H1 (cell line): Measurements from ENCODE around the gene KTN1. TPM values are rescaled to one million over a fixed set of nuclear protein-coding genes. Genes with fewer than 3 reads are reported as not detected.

Experiments
- CTCF ChIA-PET: fragments of 300-600 bp; sonication (Branson Sonifier 250); formaldehyde crosslinking; loops from one replicate; lab custom pipeline; 2021; ENCODE audit not compliant: partially characterized antibody; lab: Charles Lee
- POLR2A ChIA-PET: fragments of 300-600 bp; sonication (Branson Sonifier 250); formaldehyde crosslinking; loops from one replicate; lab custom pipeline; 2021; ENCODE audit warnings: inconsistent platforms; ENCODE audit not compliant: partially characterized antibody; lab: Charles Lee
- DNase-seq, 2 experiments: peaks; one replicate each; pipeline versions ENCODE4 v3.0.0 to v3.0.0-alpha.2; 2010 to 2022; ENCODE audit warnings: low spot score in 2 of 2, low read depth in 1 of 2, mixed read lengths in 1 of 2
- FAIRE-seq: peaks from 2 replicates; lab custom pipeline; 2011; peaks lifted over from hg19 to GRCh38; lab: Jason Lieb, UNC
- H2AFZ ChIP-seq: 2 replicates; pipeline ENCODE4 v1.8.1; 2012; ENCODE audit warnings: low read length, inconsistent platforms
- H2AK5ac ChIP-seq: 2 replicates; pipeline ENCODE4 v1.6.1; 2013; ENCODE audit warnings: low read depth, low read length
- H2BK120ac ChIP-seq: replicated peaks from 2 replicates; pipeline ENCODE3; 2013; ENCODE audit warnings: low read depth, low read length, inconsistent platforms
- H2BK12ac ChIP-seq: 2 replicates; pipeline ENCODE4 v1.6.1; 2013; ENCODE audit warnings: low read depth, low read length
- H2BK15ac ChIP-seq: 2 replicates; pipeline ENCODE4 v1.6.1; 2013; ENCODE audit warnings: low read length
- H2BK20ac ChIP-seq: 2 replicates; pipeline ENCODE4 v1.6.1; 2013; ENCODE audit warnings: low read length
- H2BK5ac ChIP-seq: 2 replicates; pipeline ENCODE4 v1.6.1; 2013; ENCODE audit warnings: low read depth, low read length
- H3K14ac ChIP-seq: 2 replicates; pipeline ENCODE4 v1.6.1; 2013; ENCODE audit warnings: inconsistent platforms; ENCODE audit not compliant: insufficient read length
- H3K18ac ChIP-seq: 2 replicates; pipeline ENCODE4 v1.6.1; 2013; ENCODE audit warnings: low read length; ENCODE audit errors: extremely low read depth
- H3K23ac ChIP-seq: 2 replicates; pipeline ENCODE4 v1.6.1; 2013; ENCODE audit warnings: inconsistent platforms; ENCODE audit not compliant: insufficient read length
- H3K23me2 ChIP-seq: 2 replicates; pipeline ENCODE4 v1.6.1; 2013; ENCODE audit warnings: low read depth, low read length
- H3K27ac ChIP-seq: 2 replicates; pipeline ENCODE4 v1.6.1; 2011; ENCODE audit warnings: low read depth, low read length, inconsistent platforms
- H3K27me3 ChIP-seq, 4 experiments: replicated peaks in 1 of 4; 1 replicate in 1 of 4; 2 replicates in 3 of 4; pipeline versions ENCODE4 v1.6.1 to v1.8.1; 2011 to 2013; ENCODE audit warnings: low read length in 3 of 4, mild to moderate bottlenecking in 3 of 4, inconsistent platforms in 2 of 4, mixed read lengths in 2 of 4, moderate library complexity in 1 of 4; ENCODE audit not compliant: control insufficient read depth in 3 of 4, insufficient read depth in 3 of 4; ENCODE audit errors: extremely low read depth in 1 of 4
- H3K36me3 ChIP-seq, 4 experiments: 2 replicates each; pipeline versions ENCODE4 v1.6.1 to v1.8.1; 2011 to 2013; ENCODE audit warnings: mild to moderate bottlenecking in 4 of 4, low read length in 3 of 4, moderate library complexity in 2 of 4, control low read depth in 1 of 4, inconsistent platforms in 1 of 4; ENCODE audit not compliant: insufficient read depth in 4 of 4, control insufficient read depth in 2 of 4
- H3K4ac ChIP-seq: replicated peaks from 2 replicates; pipeline ENCODE3; 2013; ENCODE audit warnings: low read length, low read depth, mixed read lengths, inconsistent platforms; ENCODE audit not compliant: insufficient read length
- H3K4me1 ChIP-seq, 4 experiments: replicated peaks in 1 of 4; 1 replicate in 1 of 4; 2 replicates in 3 of 4; pipeline versions ENCODE4 v1.6.1 to v1.8.1; 2011 to 2013; ENCODE audit warnings: low read length in 3 of 4, inconsistent platforms in 2 of 4, mixed read lengths in 1 of 4; ENCODE audit not compliant: insufficient read depth in 4 of 4, control insufficient read depth in 3 of 4
- H3K4me2 ChIP-seq, 2 experiments: 2 replicates each; pipeline versions ENCODE4 v1.6.1 to v1.8.1; 2011 to 2013; ENCODE audit warnings: low read depth in 2 of 2, low read length in 2 of 2, control low read depth in 1 of 2, inconsistent platforms in 1 of 2, mild to moderate bottlenecking in 1 of 2; ENCODE audit not compliant: insufficient read depth in 1 of 2
- H3K4me3 ChIP-seq, 4 experiments: fragments of 200-600, 300-600 bp in 1 of 4; sonication (generic), shearing (Covaris generic), sonication (Bioruptor Twin) in 1 of 4; 2 replicates each; pipeline versions ENCODE4 v1.5.1 to v1.8.1; 2011 to 2016; ENCODE audit warnings: low read length in 4 of 4, low read depth in 3 of 4, control low read depth in 2 of 4, inconsistent platforms in 2 of 4, mild to moderate bottlenecking in 2 of 4, mixed read lengths in 1 of 4, moderate library complexity in 1 of 4; ENCODE audit not compliant: insufficient read depth in 2 of 4; ENCODE audit errors: extremely low read depth in 1 of 4
- H3K56ac ChIP-seq: replicated peaks from 2 replicates; pipeline ENCODE3; 2013; ENCODE audit warnings: low read depth, mild to moderate bottlenecking, mixed read lengths, low read length, inconsistent platforms; ENCODE audit not compliant: insufficient read length
- H3K79me1 ChIP-seq: 2 replicates; pipeline ENCODE4 v1.6.1; 2013; ENCODE audit warnings: low read depth, low read length, control low read depth
- H3K79me2 ChIP-seq, 2 experiments: 2 replicates each; pipeline versions ENCODE4 v1.6.1 to v1.8.1; 2012 to 2013; ENCODE audit warnings: low read length in 2 of 2, mild to moderate bottlenecking in 2 of 2, inconsistent platforms in 1 of 2; ENCODE audit not compliant: insufficient read depth in 2 of 2, control insufficient read depth in 1 of 2
- H3K9ac ChIP-seq, 4 experiments: replicated peaks in 1 of 4; 1 replicate in 1 of 4; 2 replicates in 3 of 4; pipeline versions ENCODE4 v1.6.1 to v1.8.1; 2011 to 2013; ENCODE audit warnings: low read depth in 3 of 4, low read length in 3 of 4, control low read depth in 2 of 4, mild to moderate bottlenecking in 2 of 4, moderate library complexity in 2 of 4, inconsistent platforms in 1 of 4; ENCODE audit errors: extremely low read depth in 1 of 4
- H3K9me3 ChIP-seq, 2 experiments: 2 replicates each; pipeline versions ENCODE4 v1.6.1 to v1.8.1; 2012 to 2013; ENCODE audit warnings: mild to moderate bottlenecking in 2 of 2, moderate library complexity in 2 of 2, control low read depth in 1 of 2, inconsistent platforms in 1 of 2, low read depth in 1 of 2, low read length in 1 of 2, mixed read lengths in 1 of 2; ENCODE audit not compliant: insufficient read depth in 2 of 2
- H4K20me1 ChIP-seq, 2 experiments: replicated peaks in 1 of 2; 2 replicates each; pipeline versions ENCODE3 to v1.8.1; 2011 to 2013; ENCODE audit warnings: inconsistent platforms in 2 of 2, low read length in 2 of 2, mild to moderate bottlenecking in 1 of 2; ENCODE audit not compliant: insufficient read depth in 2 of 2, control insufficient read depth in 1 of 2
- H4K5ac ChIP-seq: 2 replicates; pipeline ENCODE4 v1.6.1; 2013; ENCODE audit warnings: low read length, low read depth, mixed read lengths, inconsistent platforms; ENCODE audit not compliant: insufficient read length
- H4K8ac ChIP-seq: 2 replicates; pipeline ENCODE4 v1.8.0; 2013; ENCODE audit warnings: mild to moderate bottlenecking, moderate library complexity, low read length, inconsistent platforms; ENCODE audit not compliant: insufficient read depth; ENCODE audit errors: extremely low read depth
- H4K91ac ChIP-seq: replicated peaks from 2 replicates; pipeline ENCODE3; 2013; ENCODE audit warnings: low read length, mixed read lengths, inconsistent platforms; ENCODE audit not compliant: insufficient read length
- SUZ12 ChIP-seq: fragments of 200-600 bp; sonication (generic); IDR thresholded peaks from 2 replicates; pipeline ENCODE4 v1.6.1; 2012; ENCODE audit warnings: mild to moderate bottlenecking, inconsistent platforms, low read length, moderate library complexity, mixed read lengths
- WGBS, 2 experiments: shearing (Covaris generic) in 1 of 2; methylation state at CpG; one replicate each; pipeline versions ENCODE4 v1.1.6 to v1.1.7; 2013 to 2015; ENCODE audit warnings: low lambda C conversion rate in 2 of 2, mixed read lengths in 2 of 2, inconsistent platforms in 1 of 2, low coverage in 1 of 2, missing lambda C conversion rate in 1 of 2; ENCODE audit not compliant: insufficient replicate concordance in 2 of 2, insufficient coverage in 1 of 2, insufficient read length in 1 of 2; ENCODE audit errors: extremely low coverage in 1 of 2, missing lambda C conversion rate in 1 of 2; 5-methylcytosine and 5-hydroxymethylcytosine counted together
- polyA plus RNA-seq, 7 experiments: library from polyadenylated mRNA; depleted of rRNA in 3 of 7; stranded (reverse) in 5 of 7; unstranded in 2 of 7; fragments of >200 nt in 5 of 7; fragments of 200-250 nt in 2 of 7; gene quantifications; 1 replicate in 5 of 7; 2 replicates in 1 of 7; 4 replicates in 1 of 7; pipeline versions ENCODE4 v1.2.1 to v1.2.3, GENCODE V29; 2011 to 2013; ENCODE audit warnings: missing spikeins in 2 of 7, mixed read lengths in 2 of 7
- total RNA-seq: library from RNA; stranded (reverse); fragmentation: NEBNext Ultra II Directional; extraction: Animal tissue kit (Norgen Biotek cat#: 25700); gene quantifications from 2 replicates; pipeline ENCODE4 v1.2.1, GENCODE V29; 2021

KTN1 gene
- total and polyA plus RNA-seq, 2 of the 8 experiments (the other 6 are each of a cell fraction or from before 2014, with no cell fraction given): 15.4 to 151 TPM

DNA sequence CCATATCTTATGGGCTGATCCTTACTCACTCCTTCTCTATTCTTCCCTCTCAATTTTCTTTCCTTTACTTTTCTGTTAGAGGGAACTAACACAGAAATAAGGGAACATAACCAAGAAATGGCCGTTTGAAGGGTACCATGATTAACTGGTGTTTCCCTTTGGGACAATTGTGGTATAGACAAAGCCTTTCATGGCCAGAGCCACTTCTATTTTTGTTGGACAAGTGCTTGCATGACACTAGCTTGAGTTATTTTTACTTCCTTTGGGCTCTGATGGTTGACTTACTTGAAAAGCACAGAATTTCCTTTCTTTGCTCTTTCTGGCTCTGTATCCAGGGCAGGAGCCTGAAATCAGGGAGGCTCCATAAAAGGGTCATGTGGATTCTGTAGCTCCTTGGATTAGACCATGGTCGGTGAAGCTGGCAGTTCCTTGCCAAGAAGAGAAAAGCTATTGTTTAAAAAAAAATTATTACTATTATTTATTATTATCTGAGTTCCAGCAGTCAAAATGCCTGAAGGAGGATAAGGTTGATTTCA lies 130.6 kb downstream of the KTN1 start:
- H3K27ac ChIP-seq: no peak overlapping the region
- H2AK5ac ChIP-seq: no peak overlapping the region
- no peaks in the 10 kb centered on the region for H3K9me3 ChIP-seq
- no peak overlapping the region for H3K23ac ChIP-seq
- H2BK120ac ChIP-seq: no peak overlapping the region
- CTCF ChIA-PET: interaction anchor here (1.0 kb wide), 1 partner anchor 21 kb away, joined by 3 read pairs; no protein-coding TSS in a partner anchor
- no peak overlapping the region for H3K4me3 ChIP-seq
- DNase-seq (no peak), FAIRE-seq (no peak)
- H3K79me2 ChIP-seq: no peaks in the 10 kb centered on the region
- H4K91ac ChIP-seq: no peak overlapping the region
- H3K4ac ChIP-seq: no peak overlapping the region
- no peak overlapping the region for H3K56ac ChIP-seq
- H2AFZ ChIP-seq: no peak overlapping the region
- POLR2A ChIA-PET: no interaction called here
- no peak overlapping the region for H3K14ac ChIP-seq
- H3K23me2 ChIP-seq: no peaks in the 10 kb centered on the region
- no peaks in the 10 kb centered on the region for H3K79me1 ChIP-seq
- WGBS, 2 experiments: 95% methylated on average over 2 of the region's 2 CpGs; no CpG with 5 or more reads in 1 of the 2 experiments
- H4K20me1 ChIP-seq: no peaks in the 10 kb centered on the region
- H2BK12ac ChIP-seq: no peak overlapping the region
- no peak overlapping the region for H4K8ac ChIP-seq
- no peak overlapping the region for H4K5ac ChIP-seq
- no peak overlapping the region for H3K4me2 ChIP-seq
- no peak for TF ChIP-seq SUZ12
- no peak overlapping the region for H3K9ac ChIP-seq
- no peaks in the 10 kb centered on the region; a peak in 1 of 7 replicates for H3K4me1 ChIP-seq
- no peak overlapping the region for H2BK5ac ChIP-seq
- no peak overlapping the region for H3K18ac ChIP-seq
- H2BK20ac ChIP-seq: no peak overlapping the region
- no peak overlapping the region for H2BK15ac ChIP-seq
- no peaks in the 10 kb centered on the region for H3K36me3 ChIP-seq
- no peaks in the 10 kb centered on the region for H3K27me3 ChIP-seq
